Measurements from ENCODE around the gene PCDHB6. TPM values are rescaled to one million over a fixed set of nuclear protein-coding genes. Genes with fewer than 3 reads are reported as not detected.

The PCDHB6 gene
- total RNA-seq = 0.07 TPM in 1 of 2 replicates, not detected in the other

GRCh38 chr5:141149812-141150211 is at the start of gene PCDHB6:
Gene PCDHB6, plus strand, starts transcription at chr5:141150057. Its CDS starts 201 bp downstream, at chr5:141150258.

GRCh38 chr5:141100243-141100805 is 49.5 kb upstream of the PCDHB6 start, which contains the start of gene PCDHB3:
Gene PCDHB3, plus strand, starts transcription at chr5:141100473. Its CDS starts 177 bp downstream, at chr5:141100650.

GRCh38 chr5:141121563-141121962 is 28.3 kb upstream of the PCDHB6 start, which contains the start of gene PCDHB4:
Gene PCDHB4, plus strand, starts transcription at chr5:141121818. Its CDS starts 181 bp downstream, at chr5:141121999.

GRCh38 chr5:141135030-141135717 is 14.7 kb upstream of the PCDHB6 start, which contains the start of gene PCDHB5:
Gene PCDHB5, plus strand, starts transcription at chr5:141135206. Its CDS starts 229 bp downstream, at chr5:141135435.

GRCh38 chr5:141172381-141173204 is 22.7 kb downstream of the PCDHB6 start, which contains the start of gene PCDHB7:
Gene PCDHB7, plus strand, starts transcription at chr5:141172644. Its CDS starts 192 bp downstream, at chr5:141172836.

GRCh38 chr5:141177577-141178191 is 27.8 kb downstream of the PCDHB6 start, which contains the start of gene PCDHB8:
Gene PCDHB8, plus strand, starts transcription at chr5:141177790. Its CDS starts 245 bp downstream, at chr5:141178035.

GRCh38 chr5:141182248-141182647 is 32.4 kb downstream of the PCDHB6 start, which contains the start of gene PCDHB16:
Gene PCDHB16, plus strand, starts transcription at chr5:141182387. Its CDS starts 173 bp downstream, at chr5:141182560.

GRCh38 chr5:141186897-141187512 is 37.1 kb downstream of the PCDHB6 start, which contains the start of gene PCDHB9:
Gene PCDHB9, plus strand, starts transcription at chr5:141187161. Its CDS starts 158 bp downstream, at chr5:141187319.

GRCh38 chr5:141192110-141192725 is 42.4 kb downstream of the PCDHB6 start, which contains the start of gene PCDHB10:
Gene PCDHB10, plus strand, starts transcription at chr5:141192353. Its CDS starts 200 bp downstream, at chr5:141192553.

GRCh38 chr5:141199359-141200235 is 49.7 kb downstream of the PCDHB6 start, which contains the start of gene PCDHB11:
Gene PCDHB11, plus strand, starts transcription at chr5:141199627. Its CDS starts 148 bp downstream, at chr5:141199775.

Other genes starting within 250 kb of the PCDHB6 start
- under 0.01 TPM in 1 of 2 replicates, not detected in the other for gene PCDHAC1, start 223.8 kb upstream of the PCDHB6 start, total RNA-seq
- 1.8 and 3.3 TPM in 2 replicates for gene PCDHAC2, start 183.6 kb upstream of the PCDHB6 start, total RNA-seq
- not detected in 2 replicates for gene PCDHB1, start 98.7 kb upstream of the PCDHB6 start, total RNA-seq
- gene PCDHB2, start 55.4 kb upstream of the PCDHB6 start, total RNA-seq = 0.66 and 0.72 TPM in 2 replicates
- gene PCDHB3, start 49.6 kb upstream of the PCDHB6 start, total RNA-seq = 0.14 and 0.27 TPM in 2 replicates
- gene PCDHB4, start 28.2 kb upstream of the PCDHB6 start, total RNA-seq = 0.07 and 0.13 TPM in 2 replicates
- 0.40 and 0.43 TPM in 2 replicates for gene PCDHB5, start 14.9 kb upstream of the PCDHB6 start, total RNA-seq
- 0.22 and 0.40 TPM in 2 replicates for gene PCDHB7, start 22.6 kb downstream of the PCDHB6 start, total RNA-seq
- 0.07 and 0.13 TPM in 2 replicates for gene PCDHB8, start 27.7 kb downstream of the PCDHB6 start, total RNA-seq
- gene PCDHB16, start 32.3 kb downstream of the PCDHB6 start, total RNA-seq = 0.07 and 0.13 TPM in 2 replicates
- gene PCDHB9, start 37.1 kb downstream of the PCDHB6 start, total RNA-seq = 0.13 and 0.14 TPM in 2 replicates
- 0.22 and 0.66 TPM in 2 replicates for gene PCDHB10, start 42.3 kb downstream of the PCDHB6 start, total RNA-seq
- 0.07 and 0.27 TPM in 2 replicates for gene PCDHB11, start 49.6 kb downstream of the PCDHB6 start, total RNA-seq
- 0.07 and 0.27 TPM in 2 replicates for gene PCDHB12, start 58.7 kb downstream of the PCDHB6 start, total RNA-seq
- 0.22 and 0.66 TPM in 2 replicates for gene PCDHB13, start 63.9 kb downstream of the PCDHB6 start, total RNA-seq
- gene PCDHB14, start 73.3 kb downstream of the PCDHB6 start, total RNA-seq = 0.14 and 0.53 TPM in 2 replicates
- 0.14 and 0.66 TPM in 2 replicates for gene PCDHB15, start 95.3 kb downstream of the PCDHB6 start, total RNA-seq
- gene SLC25A2, start 154.0 kb downstream of the PCDHB6 start, total RNA-seq = 0.27 and 0.50 TPM in 2 replicates
- gene TAF7, start 170.7 kb downstream of the PCDHB6 start, total RNA-seq = 62.1 and 70.6 TPM in 2 replicates
- gene PCDHGA1, start 180.5 kb downstream of the PCDHB6 start, total RNA-seq = 0.22 and 0.40 TPM in 2 replicates
- 1.1 and 1.2 TPM in 2 replicates for gene PCDHGA2, start 188.7 kb downstream of the PCDHB6 start, total RNA-seq
- 0.65 and 0.93 TPM in 2 replicates for gene PCDHGA3, start 193.8 kb downstream of the PCDHB6 start, total RNA-seq
- gene PCDHGB1, start 200.0 kb downstream of the PCDHB6 start, total RNA-seq = 0.50 and 0.66 TPM in 2 replicates
- gene PCDHGA4, start 205.0 kb downstream of the PCDHB6 start, total RNA-seq = 2.2 and 5.2 TPM in 2 replicates
- 1.3 and 2.0 TPM in 2 replicates for gene PCDHGB2, start 209.9 kb downstream of the PCDHB6 start, total RNA-seq
- gene PCDHGA5, start 214.1 kb downstream of the PCDHB6 start, total RNA-seq = 0.72 and 1.1 TPM in 2 replicates
- 1.4 and 2.9 TPM in 2 replicates for gene PCDHGB3, start 220.2 kb downstream of the PCDHB6 start, total RNA-seq
- gene PCDHGA6, start 223.8 kb downstream of the PCDHB6 start, total RNA-seq = 2.1 and 2.9 TPM in 2 replicates
- gene PCDHGA7, start 232.7 kb downstream of the PCDHB6 start, total RNA-seq = 0.65 and 2.0 TPM in 2 replicates
- 5.6 and 9.7 TPM in 2 replicates for gene PCDHGB4, start 237.6 kb downstream of the PCDHB6 start, total RNA-seq
- 0.72 and 1.6 TPM in 2 replicates for gene PCDHGA8, start 242.6 kb downstream of the PCDHB6 start, total RNA-seq
- 9.1 and 13.4 TPM in 2 replicates for gene PCDHGB5, start 247.9 kb downstream of the PCDHB6 start, total RNA-seq